ENCODE measurements around the gene FGFR3. TPM values are rescaled to one million over a fixed set of nuclear protein-coding genes. Genes with fewer than 3 reads are reported as not detected.

FGFR3 gene
- total and polyA plus RNA-seq, 8 donors, result 1.2 to 530 (median 26.9) TPM

GRCh38 chr4:1830234-1830633, 37.1 kb downstream of the FGFR3 start:
- intact Hi-C loops (cut with DNase I; ENCODE audit: low total_unique reads), result no loop called here
- H3K36me3 ChIP-seq, result peaks cover 60 to 79% (median 78%) of the 10 kb centered on the region in 4 donors
- WGBS, 5 donors, result 92 to 98% (median 96%) methylated on average over 3 of the region's 3 CpGs

GRCh38 chr4:1830642-1831228, 37.6 kb downstream of the FGFR3 start:
- H3K4me3 ChIP-seq, result no peak overlapping the region
- no peaks in the 10 kb centered on the region for H3K27me3 ChIP-seq
- no peak for TF ChIP-seq CTCF (IDR thresholded peaks at IDR 0.05)
- no peaks in the 10 kb centered on the region for H3K9me3 ChIP-seq
- DNase-seq, result no peak
- H3K27ac ChIP-seq, result no peak overlapping the region
- WGBS, 5 donors, result 83 to 88% (median 87%) methylated on average over 8 of the region's 8 CpGs
- H3K36me3 ChIP-seq, result peaks cover 60 to 79% (median 78%) of the 10 kb centered on the region in 4 donors
- no peaks in the 10 kb centered on the region for H3K4me1 ChIP-seq
- intact Hi-C loops (cut with DNase I; ENCODE audit: low total_unique reads), result no loop called here

More at GRCh38 chr4:1830234-1830633, 37.1 kb downstream of the FGFR3 start:
- no peak overlapping the region for H3K4me3 ChIP-seq
- no peaks in the 10 kb centered on the region for H3K9me3 ChIP-seq
- DNase-seq, result no peak
- no peaks in the 10 kb centered on the region for H3K27me3 ChIP-seq
- no peak overlapping the region for H3K27ac ChIP-seq
- no peaks in the 10 kb centered on the region for H3K4me1 ChIP-seq
- TF ChIP-seq POLR2A (IDR thresholded peaks at IDR 0.05) (no peak), EP300 (IDR thresholded peaks at IDR 0.05) (no peak), POLR2AphosphoS5 (IDR thresholded peaks at IDR 0.05) (no peak), CTCF (IDR thresholded peaks at IDR 0.05) (no peak)

GRCh38 chr4:1831331-1831730, 38.2 kb downstream of the FGFR3 start:
- TF ChIP-seq EP300 (IDR thresholded peaks at IDR 0.05) (no peak), POLR2A (IDR thresholded peaks at IDR 0.05) (no peak), POLR2AphosphoS5 (IDR thresholded peaks at IDR 0.05) (no peak), CTCF (IDR thresholded peaks at IDR 0.05) (no peak)
- peaks cover 61 to 79% (median 78%) of the 10 kb centered on the region in 4 donors for H3K36me3 ChIP-seq
- H3K9me3 ChIP-seq, result no peaks in the 10 kb centered on the region
- no peak overlapping the region for H3K4me3 ChIP-seq
- no peak overlapping the region for H3K27ac ChIP-seq
- no peaks in the 10 kb centered on the region for H3K27me3 ChIP-seq
- H3K4me1 ChIP-seq, result no peaks in the 10 kb centered on the region
- intact Hi-C loops (cut with DNase I; ENCODE audit: low total_unique reads), result no loop called here
- 85 to 96% (median 96%) methylated on average over 8 of the region's 8 CpGs for whole genome bisulfite sequencing, 5 donors
- DNase-seq, result no peak

GRCh38 chr4:1832690-1833089, 39.6 kb downstream of the FGFR3 start:
- H3K9me3 ChIP-seq, result no peaks in the 10 kb centered on the region
- no peaks in the 10 kb centered on the region for H3K27me3 ChIP-seq
- no peaks in the 10 kb centered on the region for H3K4me1 ChIP-seq
- no peak for TF ChIP-seq CTCF (IDR thresholded peaks at IDR 0.05)
- no peak for TF ChIP-seq POLR2AphosphoS5 (IDR thresholded peaks at IDR 0.05)
- H3K36me3 ChIP-seq, result peaks cover 62 to 86% (median 85%) of the 10 kb centered on the region in 4 donors
- 89 to 96% (median 93%) methylated on average over 18 of the region's 18 CpGs for WGBS, 5 donors
- DNase-seq, result no peak
- H3K4me3 ChIP-seq, result no peak overlapping the region
- no peak overlapping the region for H3K27ac ChIP-seq
- intact Hi-C loops (cut with DNase I; ENCODE audit: low total_unique reads), result no loop called here
